Type B pancreatic cell (in vitro differentiated cells): ENCODE data around the gene RNF133. TPM values are rescaled to one million over a fixed set of nuclear protein-coding genes. Genes with fewer than 3 reads are reported as not detected.
"Not testable (repeated sequence)": the region's sequence is repeated elsewhere in the genome, so short reads cannot be mapped to it uniquely, and the experiment has no call there.

Experiments
- DNase-seq: peaks from one replicate; pipeline ENCODE4 v3.0.0; 2021; ENCODE audit warnings: mixed read lengths; ENCODE audit not compliant: unreplicated experiment; ENCODE audit errors: extremely low spot score
- H3K27ac Mint-ChIP-seq: 2 replicates; pipeline ENCODE4 v1.8.0; 2021; ENCODE audit warnings: mild to moderate bottlenecking, mixed read lengths
- H3K27me3 Mint-ChIP-seq: 2 replicates; pipeline ENCODE4 v1.8.0; 2021; ENCODE audit warnings: mixed read lengths
- H3K36me3 Mint-ChIP-seq: 2 replicates; pipeline ENCODE4 v1.8.0; 2021; ENCODE audit warnings: mixed read lengths
- H3K4me1 Mint-ChIP-seq: one replicate; pipeline ENCODE4 v1.8.0; 2021; ENCODE audit warnings: mixed read lengths; ENCODE audit not compliant: unreplicated experiment
- H3K4me3 Mint-ChIP-seq: 2 replicates; pipeline ENCODE4 v1.8.0; 2021; ENCODE audit warnings: mild to moderate bottlenecking, mixed read lengths
- H3K9me3 Mint-ChIP-seq: 2 replicates; pipeline ENCODE4 v1.8.0; 2021; ENCODE audit warnings: mixed read lengths
- CTCF ChIP-seq: fragments of 200-600 bp; sonication (generic); conservative IDR thresholded peaks from 2 replicates; pipeline ENCODE4 v1.5.0; 2021; ENCODE audit warnings: antibody characterized with exemption, mild to moderate bottlenecking
- total RNA-seq: library from RNA; stranded (reverse); gene quantifications from 2 replicates; pipeline ENCODE4 v1.2.1, GENCODE V29; 2021; ENCODE audit warnings: low replicate concordance

The RNF133 gene
- total RNA-seq, 1 donor from 2014 or later, result 0.22 TPM

- no peak for TF ChIP-seq CTCF
- Mint-ChIP-seq H3K4me3 (peak overlapping the region; percentile 21), H3K36me3 (no peaks in the 10 kb centered on the region), H3K27me3 (no peaks in the 10 kb centered on the region), H3K4me1 (peaks cover 11% of the 10 kb centered on the region), H3K9me3 (peaks cover 6% of the 10 kb centered on the region), H3K27ac (peak overlapping the region; percentile 90)
- no peak for DNase-seq
These were observed 19.1 kb downstream of the RNF133 start for GRCh38 chr7:122679813-122680212.

GRCh38 chr7:122679269-122679709 lies 19.6 kb downstream of the RNF133 start:
- not testable (repeated sequence) for H3K9me3 Mint-ChIP-seq, DNase-seq, H3K36me3 Mint-ChIP-seq, H3K27me3 Mint-ChIP-seq
- H3K27ac Mint-ChIP-seq, result peak overlapping the region; percentile 90
- peak overlapping the region; percentile 21 for H3K4me3 Mint-ChIP-seq
- H3K4me1 Mint-ChIP-seq, result peaks cover 14% of the 10 kb centered on the region

GRCh38 chr7:122677149-122677548 lies 21.8 kb downstream of the RNF133 start:
- no peaks in the 10 kb centered on the region for H3K36me3 Mint-ChIP-seq
- DNase-seq, result no peak
- H3K27ac Mint-ChIP-seq, result no peak overlapping the region
- no peak overlapping the region for H3K4me3 Mint-ChIP-seq
- no peaks in the 10 kb centered on the region for H3K27me3 Mint-ChIP-seq
- no peak for TF ChIP-seq CTCF
- peaks cover 6% of the 10 kb centered on the region for H3K9me3 Mint-ChIP-seq
- peaks cover 14% of the 10 kb centered on the region for H3K4me1 Mint-ChIP-seq

- no peak for DNase-seq
- Mint-ChIP-seq H3K4me3 (no peak overlapping the region), H3K36me3 (no peaks in the 10 kb centered on the region), H3K9me3 (peaks cover 6% of the 10 kb centered on the region), H3K27ac (no peak overlapping the region), H3K27me3 (no peaks in the 10 kb centered on the region), H3K4me1 (peaks cover 14% of the 10 kb centered on the region)
- no peak for TF ChIP-seq CTCF
These were observed 22.5 kb downstream of the RNF133 start for GRCh38 chr7:122676466-122676865.

GRCh38 chr7:122675621-122676020 lies 23.3 kb downstream of the RNF133 start:
- Mint-ChIP-seq H3K4me3 (no peak overlapping the region), H3K4me1 (peaks cover 14% of the 10 kb centered on the region), H3K36me3 (no peaks in the 10 kb centered on the region), H3K27me3 (no peaks in the 10 kb centered on the region), H3K9me3 (peaks cover 6% of the 10 kb centered on the region), H3K27ac (no peak overlapping the region)
- no peak for TF ChIP-seq CTCF
- DNase-seq, result no peak

GRCh38 chr7:122675011-122675410 lies 23.9 kb downstream of the RNF133 start:
- Mint-ChIP-seq H3K9me3 (peaks cover 6% of the 10 kb centered on the region), H3K4me3 (no peak overlapping the region), H3K27ac (no peak overlapping the region), H3K27me3 (no peaks in the 10 kb centered on the region), H3K36me3 (no peaks in the 10 kb centered on the region), H3K4me1 (peaks cover 14% of the 10 kb centered on the region)
- DNase-seq, result no peak
- TF ChIP-seq CTCF, result no peak
